Endothelial cell of umbilical vein (primary cell): ENCODE data around the gene CCDC85C. TPM values are rescaled to one million over a fixed set of nuclear protein-coding genes. Genes with fewer than 3 reads are reported as not detected.

Source experiments
- BruUV-seq: library from RNA; stranded (reverse); fragments of 400-500 nt; replicated peaks from 2 replicates; lab custom pipeline; 2021; lab: Mats Ljungman, UMichigan
- CTCF ChIA-PET: fragments of 300-600, 350-600 bp; sonication (Branson Sonifier 250); formaldehyde crosslinking; loops from one replicate; lab custom pipeline; 2021; ENCODE audit warnings: antibody characterized with exemption, inconsistent platforms; lab: Charles Lee
- POLR2A ChIA-PET: fragments of 300-600, 350-600 bp; sonication (Branson Sonifier 250); formaldehyde crosslinking; loops from one replicate; lab custom pipeline; 2021; ENCODE audit warnings: antibody characterized with exemption, inconsistent platforms; lab: Charles Lee
- DNase-seq: peaks from one replicate; pipeline ENCODE4 v3.0.0-alpha.2; 2011; ENCODE audit warnings: low read depth, low spot score
- FAIRE-seq: peaks from 2 replicates; lab custom pipeline; 2011; peaks lifted over from hg19 to GRCh38; lab: Jason Lieb, UNC
- H2AFZ ChIP-seq: 2 replicates; pipeline ENCODE4 v1.6.0; 2012; ENCODE audit warnings: low read depth, low read length, control low read depth, inconsistent platforms
- H3K27ac ChIP-seq: 2 replicates; pipeline ENCODE4 v1.5.1; 2011; ENCODE audit warnings: low read depth, mild to moderate bottlenecking, control low read depth, low read length, moderate library complexity; ENCODE audit not compliant: insufficient read depth
- H3K27me3 ChIP-seq, 2 experiments: 2 replicates each; pipeline versions ENCODE4 v1.6.0 to v1.6.1; 2011; ENCODE audit warnings: low read length in 2 of 2, mixed read lengths in 1 of 2; ENCODE audit not compliant: control insufficient read depth in 2 of 2, insufficient read depth in 2 of 2
- H3K36me3 ChIP-seq, 2 experiments: 2 replicates in 1 of 2; 3 replicates in 1 of 2; pipeline ENCODE4 v1.5.1; 2011; ENCODE audit warnings: low read length in 2 of 2, mild to moderate bottlenecking in 1 of 2, moderate library complexity in 1 of 2; ENCODE audit not compliant: control insufficient read depth in 2 of 2, insufficient read depth in 2 of 2; ENCODE audit errors: extremely low read depth in 1 of 2
- H3K4me1 ChIP-seq: 3 replicates; pipeline ENCODE4 v1.5.1; 2011; ENCODE audit warnings: mild to moderate bottlenecking, low read length; ENCODE audit not compliant: control insufficient read depth, insufficient read depth; ENCODE audit errors: extremely low read depth
- H3K4me2 ChIP-seq: 2 replicates; pipeline ENCODE4 v1.6.1; 2011; ENCODE audit warnings: low read length, control low read depth, mixed read lengths; ENCODE audit not compliant: insufficient read depth
- H3K4me3 ChIP-seq, 3 experiments: fragments of 200-600 bp in 1 of 3; sonication (generic), shearing (Covaris generic) in 1 of 3; replicated peaks in 1 of 3; 2 replicates each; pipeline ENCODE4 v1.5.1; 2011 to 2016; ENCODE audit warnings: control low read depth in 3 of 3, low read length in 3 of 3, mild to moderate bottlenecking in 2 of 3, inconsistent platforms in 1 of 3, low read depth in 1 of 3, moderate library complexity in 1 of 3; ENCODE audit not compliant: insufficient read depth in 1 of 3
- H3K79me2 ChIP-seq: 2 replicates; pipeline ENCODE4 v1.6.0; 2012; ENCODE audit warnings: low read length, inconsistent platforms; ENCODE audit not compliant: control insufficient read depth, insufficient read depth
- H3K9ac ChIP-seq: replicated peaks from 2 replicates; pipeline ENCODE3; 2011; ENCODE audit warnings: low read length, control low read depth; ENCODE audit not compliant: insufficient read depth; ENCODE audit errors: extremely low read depth
- H3K9me1 ChIP-seq: replicated peaks from 3 replicates; pipeline ENCODE4 v1.6.0; 2011; ENCODE audit warnings: mild to moderate bottlenecking, low read length; ENCODE audit not compliant: control insufficient read depth, insufficient read depth; ENCODE audit errors: extremely low read depth
- H3K9me3 ChIP-seq: replicated peaks from 2 replicates; pipeline ENCODE4 v1.5.1; 2012; ENCODE audit warnings: low read length, inconsistent platforms; ENCODE audit not compliant: control insufficient read depth, insufficient read depth
- H4K20me1 ChIP-seq: replicated peaks from 2 replicates; pipeline ENCODE3; 2011; ENCODE audit warnings: mild to moderate bottlenecking, low read length; ENCODE audit not compliant: control insufficient read depth, insufficient read depth; ENCODE audit errors: extremely low read depth
- EZH2 ChIP-seq: IDR thresholded peaks from 2 replicates; pipeline ENCODE4 v1.6.1; 2012; ENCODE audit warnings: borderline replicate concordance, low read depth, mild to moderate bottlenecking, moderate library complexity, low read length, inconsistent platforms; ENCODE audit not compliant: severe bottlenecking
- FOS ChIP-seq: IDR thresholded peaks from 2 replicates; pipeline ENCODE4 v1.6.1; 2011; ENCODE audit warnings: mild to moderate bottlenecking, low read length, moderate library complexity, borderline replicate concordance; ENCODE audit not compliant: insufficient read depth
- GATA2 ChIP-seq: IDR thresholded peaks from 2 replicates; pipeline ENCODE4 v1.7.0; 2011; ENCODE audit warnings: low read depth, mild to moderate bottlenecking, moderate library complexity, mixed read lengths, low read length; ENCODE audit not compliant: insufficient read length, insufficient read depth
- JUN ChIP-seq: IDR thresholded peaks from 2 replicates; pipeline ENCODE4 v1.6.1; 2011; ENCODE audit warnings: borderline replicate concordance, low read depth; ENCODE audit not compliant: insufficient read length, insufficient read depth
- MAX ChIP-seq: IDR thresholded peaks from 2 replicates; pipeline ENCODE4 v1.6.1; 2011; ENCODE audit not compliant: insufficient read depth, insufficient read length
- MYC ChIP-seq: IDR thresholded peaks from one replicate; pipeline ENCODE4 v1.6.1; 2011; ENCODE audit warnings: mild to moderate bottlenecking, low read depth, low read length
- POLR2A ChIP-seq: IDR thresholded peaks from 2 replicates; pipeline ENCODE4 v1.6.1; 2012; ENCODE audit warnings: low read depth, mild to moderate bottlenecking, control low read depth, low read length
- POLR2AphosphoS5 ChIP-seq: IDR thresholded peaks from 2 replicates; pipeline ENCODE4 v1.6.1; 2012; ENCODE audit warnings: low read depth, mild to moderate bottlenecking, control low read depth, low read length, moderate library complexity; ENCODE audit not compliant: insufficient read depth
- dilution Hi-C: fragments of 300-500 bp; cut with MboI; formaldehyde crosslinking; loops from one replicate; pipeline ENCODE4 v1.15.0; 2019; ENCODE audit warnings: low sequenced_read_pairs; ENCODE audit not compliant: extremely low pct_ligation_motif_present
- intact Hi-C: fragments of 100-400 bp; cut with micrococcal nuclease; formaldehyde crosslinking; loops from one replicate; pipeline ENCODE4 v1.10.0; 2022
- polyA plus RNA-seq, 4 experiments: library from polyadenylated mRNA; depleted of rRNA in 3 of 4; stranded (reverse) in 3 of 4; unstranded in 1 of 4; fragments of >200 nt; gene quantifications; 2 replicates each; pipeline versions ENCODE4 v1.2.1 to v1.2.3, GENCODE V29; 2011 to 2012; ENCODE audit warnings: missing spikeins in 1 of 4
- total RNA-seq: library from RNA; stranded (reverse); gene quantifications from 2 replicates; pipeline ENCODE4 v1.2.3, GENCODE V29; 2021
- TF ChIP-seq, protein P1 (sequence below), 2 donors: IDR thresholded peaks; 1 replicate in 1 of 2; 2 replicates in 1 of 2; pipeline ENCODE4 v1.5.1; 2011; ENCODE audit warnings: low read length in 2 of 2, mild to moderate bottlenecking in 2 of 2, moderate library complexity in 2 of 2, control low read depth in 1 of 2, inconsistent platforms in 1 of 2, low read depth in 1 of 2; ENCODE audit not compliant: insufficient read depth in 1 of 2; ENCODE audit errors: extremely low read depth in 1 of 2

The CCDC85C gene
- total and polyA plus RNA-seq, 2 donors (not counting 3 experiments of a cell fraction or from before 2014, with no cell fraction given): 7.5 to 17.8 TPM

DNA sequence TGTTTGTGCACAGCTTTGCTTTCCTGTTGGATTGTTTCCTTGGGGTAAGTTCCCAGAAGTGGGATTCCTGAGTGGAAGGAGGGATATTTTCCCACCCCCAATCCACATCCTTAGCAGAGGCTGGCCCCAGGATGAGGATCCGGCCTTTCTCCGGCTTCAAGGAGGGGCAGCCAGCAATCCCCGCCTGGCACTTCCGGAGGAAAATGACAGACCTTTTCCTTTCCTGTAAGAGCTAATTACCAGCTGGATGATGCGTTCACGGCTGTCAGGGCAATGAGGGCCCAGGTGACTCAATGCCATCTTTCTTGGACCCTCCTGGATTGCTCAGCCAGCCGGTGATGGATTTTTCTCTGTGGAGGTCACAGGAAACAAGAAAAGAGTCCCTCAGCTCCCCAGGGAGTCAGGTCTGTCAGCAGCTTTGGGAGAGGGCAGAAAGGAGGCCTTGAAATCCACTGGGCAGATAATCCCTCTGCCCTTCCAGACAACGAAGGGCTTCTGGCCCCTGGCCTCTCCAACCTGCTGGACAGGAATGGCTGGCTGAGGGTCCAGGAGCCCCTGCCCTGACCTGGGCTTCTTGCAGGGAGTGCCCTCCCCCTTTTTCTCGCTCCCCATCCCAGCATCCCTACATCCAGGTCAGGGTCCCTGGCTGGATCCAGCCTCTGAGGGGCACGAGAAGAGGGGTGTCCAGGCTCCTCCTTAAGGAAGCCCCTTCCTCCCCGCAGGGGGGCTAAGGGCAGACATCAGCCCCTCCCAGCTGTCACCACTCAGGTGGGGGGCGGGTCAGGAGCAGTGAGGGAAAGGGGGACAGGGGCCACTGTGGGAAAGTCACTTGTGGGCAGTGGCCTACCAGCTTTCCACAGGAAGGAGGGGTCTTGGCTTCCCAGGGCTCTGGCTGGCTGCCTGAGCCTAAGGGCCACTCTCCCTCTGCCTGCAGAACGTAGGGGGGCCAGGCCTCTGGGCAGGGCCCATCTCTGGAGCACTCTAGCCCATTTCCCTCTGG is 16.1 kb upstream of the CCDC85C start:
- Histone ChIP-seq H3K9me3 (no peaks in the 10 kb centered on the region), H3K4me3 (peak overlapping the region in 1 of 3 experiments; percentile 2), H3K27me3 (no peaks in the 10 kb centered on the region), H3K9me1 (no peaks in the 10 kb centered on the region), H3K9ac (peak overlapping the region; percentile 57), H3K27ac (peak overlapping the region; percentile 95), H4K20me1 (no peaks in the 10 kb centered on the region), H3K4me2 (peak overlapping the region; percentile 48), H3K79me2 (no peaks in the 10 kb centered on the region), H3K4me1 (peaks cover 40% of the 10 kb centered on the region), H3K36me3 (no peaks in the 10 kb centered on the region), H2AFZ (peak overlapping the region; percentile 4)
- FAIRE-seq: peak; percentile 99
- intact Hi-C loops (loop anchor here (1.0 kb wide), 3 partner anchors 16 to 89 kb away; partner anchors contain the start of gene CCDC85C), dilution Hi-C loops (no loop called here)
- BruUV-seq: TSS peak; percentile 72
- POLR2A ChIA-PET: no interaction called here
- peak; percentile 89 for DNase-seq
- TF ChIP-seq GATA2 (no peak), MYC (no peak), POLR2A (no peak), MAX (no peak), JUN (peak; percentile 90), FOS (peak; percentile 95), POLR2AphosphoS5 (peak; percentile 87), EZH2 (no peak)
- TF ChIP-seq, protein P1, sequence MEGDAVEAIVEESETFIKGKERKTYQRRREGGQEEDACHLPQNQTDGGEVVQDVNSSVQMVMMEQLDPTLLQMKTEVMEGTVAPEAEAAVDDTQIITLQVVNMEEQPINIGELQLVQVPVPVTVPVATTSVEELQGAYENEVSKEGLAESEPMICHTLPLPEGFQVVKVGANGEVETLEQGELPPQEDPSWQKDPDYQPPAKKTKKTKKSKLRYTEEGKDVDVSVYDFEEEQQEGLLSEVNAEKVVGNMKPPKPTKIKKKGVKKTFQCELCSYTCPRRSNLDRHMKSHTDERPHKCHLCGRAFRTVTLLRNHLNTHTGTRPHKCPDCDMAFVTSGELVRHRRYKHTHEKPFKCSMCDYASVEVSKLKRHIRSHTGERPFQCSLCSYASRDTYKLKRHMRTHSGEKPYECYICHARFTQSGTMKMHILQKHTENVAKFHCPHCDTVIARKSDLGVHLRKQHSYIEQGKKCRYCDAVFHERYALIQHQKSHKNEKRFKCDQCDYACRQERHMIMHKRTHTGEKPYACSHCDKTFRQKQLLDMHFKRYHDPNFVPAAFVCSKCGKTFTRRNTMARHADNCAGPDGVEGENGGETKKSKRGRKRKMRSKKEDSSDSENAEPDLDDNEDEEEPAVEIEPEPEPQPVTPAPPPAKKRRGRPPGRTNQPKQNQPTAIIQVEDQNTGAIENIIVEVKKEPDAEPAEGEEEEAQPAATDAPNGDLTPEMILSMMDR (IDR thresholded peaks at IDR 0.05; ENCODE audit: extremely low read depth in 1 of 2, insufficient read depth in 1 of 2, low read depth in 1 of 2, low read length in 2 of 2): no peak
- CTCF ChIA-PET: interaction anchor here (0.9 to 8.4 kb wide), 8 partner anchors 8 to 102 kb away, joined by 3 to 61 read pairs (median 4); partner anchors contain the start of gene CCDC85C
